Mucosa of stomach (tissue), 1 donor: ENCODE data around the gene ZNF593.
A peak's percentile ranks its signal among the peaks of the same experiment; 100 is the strongest.

Experiments
- H3K27me3 ChIP-seq: one replicate; pipeline ENCODE4 v1.7.0; 2013; ENCODE audit warnings: mild to moderate bottlenecking, low read length; ENCODE audit not compliant: control insufficient read depth, insufficient read depth
- H3K36me3 ChIP-seq: one replicate; pipeline ENCODE4 v1.7.0; 2013; ENCODE audit warnings: low read length; ENCODE audit not compliant: control insufficient read depth, insufficient read depth
- H3K4me1 ChIP-seq: one replicate; pipeline ENCODE4 v1.7.0; 2013; ENCODE audit warnings: mild to moderate bottlenecking, low read length; ENCODE audit not compliant: control insufficient read depth, insufficient read depth
- H3K4me3 ChIP-seq: one replicate; pipeline ENCODE4 v1.7.0; 2013; ENCODE audit warnings: low read length
- H3K9ac ChIP-seq: one replicate; pipeline ENCODE4 v1.7.0; 2013; ENCODE audit warnings: mild to moderate bottlenecking, low read length, moderate library complexity
- H3K9me3 ChIP-seq: one replicate; pipeline ENCODE4 v1.7.0; 2013; ENCODE audit warnings: mild to moderate bottlenecking, low read length, moderate library complexity; ENCODE audit not compliant: control insufficient read depth
- donor health status: Pancreatic carcinoma.

The ZNF593 gene

DNA sequence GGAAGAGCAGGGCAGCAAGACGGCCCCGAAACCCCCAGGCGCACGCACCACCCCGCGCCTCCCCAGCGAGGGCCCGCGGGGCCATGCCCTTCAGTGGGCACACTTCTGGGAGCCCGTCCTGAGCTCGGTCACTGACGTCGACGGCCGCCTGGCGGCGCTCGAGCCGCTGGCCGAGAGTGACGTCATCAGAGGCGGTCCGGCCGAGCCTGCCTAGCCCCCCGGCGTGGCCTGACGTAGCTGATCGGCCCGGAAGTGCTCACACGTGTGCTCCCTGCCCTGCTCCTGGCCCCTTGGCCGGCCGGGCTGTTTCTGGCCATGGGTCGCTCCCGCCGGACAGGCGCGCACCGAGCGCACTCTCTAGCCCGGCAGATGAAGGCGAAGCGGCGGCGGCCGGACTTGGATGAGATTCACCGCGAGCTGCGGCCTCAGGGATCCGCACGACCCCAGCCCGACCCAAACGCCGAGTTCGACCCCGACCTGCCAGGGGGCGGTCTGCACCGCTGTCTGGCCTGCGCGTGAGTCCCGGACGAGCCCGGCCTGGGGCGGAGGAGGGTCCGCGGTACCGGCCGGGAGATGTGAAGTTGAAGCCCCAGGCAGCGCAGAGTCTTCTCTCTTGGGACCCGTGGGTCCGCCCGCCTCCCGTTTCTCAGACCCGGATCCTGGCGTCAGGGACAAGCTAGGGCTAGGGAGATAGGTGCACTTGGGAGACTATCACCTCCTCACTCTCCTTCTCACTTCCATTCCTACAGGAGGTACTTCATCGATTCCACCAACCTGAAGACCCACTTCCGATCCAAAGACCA, at the start of gene ZNF593:
Gene ZNF593, plus strand, starts transcription at position 240 of the 803 bp plus-strand sequence. Its CDS starts 76 bp downstream, at position 316.
- no peaks in the 10 kb centered on the region for H3K4me1 ChIP-seq

DNA sequence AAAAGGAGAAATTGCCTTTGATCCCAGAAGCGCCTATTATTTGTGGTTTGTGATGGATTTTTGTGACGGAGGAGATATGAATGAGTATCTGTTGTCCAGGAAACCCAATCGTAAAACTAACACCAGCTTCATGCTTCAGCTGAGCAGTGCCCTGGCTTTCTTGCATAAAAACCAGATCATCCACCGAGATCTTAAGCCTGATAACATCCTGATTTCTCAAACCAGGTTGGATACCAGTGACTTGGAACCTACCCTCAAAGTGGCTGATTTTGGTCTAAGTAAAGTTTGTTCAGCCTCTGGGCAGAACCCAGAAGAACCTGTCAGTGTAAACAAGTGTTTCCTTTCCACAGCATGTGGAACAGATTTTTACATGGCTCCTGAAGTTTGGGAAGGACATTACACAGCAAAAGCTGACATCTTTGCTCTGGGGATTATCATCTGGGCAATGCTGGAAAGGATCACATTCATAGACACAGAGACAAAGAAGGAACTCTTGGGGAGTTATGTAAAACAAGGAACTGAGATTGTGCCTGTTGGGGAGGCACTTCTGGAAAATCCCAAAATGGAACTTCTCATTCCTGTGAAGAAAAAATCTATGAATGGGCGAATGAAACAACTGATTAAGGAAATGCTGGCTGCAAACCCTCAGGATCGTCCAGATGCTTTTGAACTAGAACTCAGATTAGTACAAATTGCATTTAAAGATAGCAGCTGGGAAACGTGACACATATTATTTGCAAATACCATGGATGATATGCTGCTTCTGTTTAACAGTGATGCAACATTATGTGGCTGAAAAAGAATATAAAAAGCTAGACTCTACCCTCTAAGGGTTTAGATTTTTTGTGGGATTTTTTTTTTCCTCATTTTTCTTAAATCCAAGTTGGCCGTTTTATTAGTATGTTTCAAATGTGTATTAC, 47.6 kb upstream of the ZNF593 start:
- no peak overlapping the region for H3K4me3 ChIP-seq
- H3K9me3 ChIP-seq, result no peaks in the 10 kb centered on the region
- no peak overlapping the region for H3K9ac ChIP-seq
- no peaks in the 10 kb centered on the region for H3K36me3 ChIP-seq
- H3K27me3 ChIP-seq, result no peaks in the 10 kb centered on the region
- peaks cover 40% of the 10 kb centered on the region for H3K4me1 ChIP-seq

More for the DNA sequence above, at the start of gene ZNF593:
- Histone ChIP-seq H3K27me3 (peaks cover 8% of the 10 kb centered on the region), H3K9ac (peak within 1 kb of the TSS; percentile 94), H3K9me3 (no peaks in the 10 kb centered on the region), H3K4me3 (peak within 1 kb of the TSS; percentile 86), H3K36me3 (no peaks in the 10 kb centered on the region)

DNA sequence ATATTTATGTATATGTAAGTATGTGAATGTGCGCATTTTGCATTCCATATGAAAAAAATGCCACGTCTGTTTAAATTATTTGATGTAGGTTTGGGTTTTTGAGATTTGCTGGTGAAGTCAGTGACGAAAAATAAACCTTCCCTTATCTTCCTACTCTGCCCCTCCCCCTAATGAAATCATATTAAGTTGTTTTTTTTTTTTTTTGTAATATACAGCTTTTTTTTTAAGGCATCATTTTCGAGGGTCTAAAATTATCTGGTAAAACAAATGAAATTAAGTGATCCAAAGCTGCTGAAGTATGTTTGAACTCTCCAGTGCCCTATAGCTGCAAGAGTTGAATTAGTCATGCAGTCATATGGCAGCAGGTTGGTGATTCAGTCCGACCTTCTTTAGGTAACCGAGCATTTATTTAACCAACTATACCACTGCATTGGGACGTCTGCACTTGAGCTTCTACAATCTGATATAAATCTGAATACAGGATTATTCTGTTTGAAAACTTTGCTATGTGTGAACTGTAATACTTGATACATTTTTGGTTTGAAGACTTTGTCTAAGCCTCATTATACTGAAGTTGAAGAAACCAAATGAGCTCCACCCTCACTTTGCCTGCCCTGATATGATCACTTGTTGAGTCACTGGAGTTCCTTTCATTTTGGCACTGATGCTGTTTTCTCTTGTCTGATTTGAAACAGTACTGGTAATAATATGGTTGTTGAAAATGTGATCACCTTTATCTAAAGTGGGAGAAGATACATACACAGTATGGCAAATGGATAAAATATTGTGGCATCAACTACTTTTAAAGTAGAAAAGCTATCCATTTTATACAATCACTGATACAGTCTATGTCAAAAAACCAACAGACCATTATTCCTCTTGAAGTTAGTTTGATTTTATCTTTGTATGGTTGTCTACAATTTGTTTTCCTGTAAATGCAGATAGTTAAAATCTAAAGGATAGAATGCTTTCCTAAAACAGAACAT, 46.4 kb upstream of the ZNF593 start:
- no peaks in the 10 kb centered on the region for H3K36me3 ChIP-seq
- no peak overlapping the region for H3K9ac ChIP-seq
- H3K27me3 ChIP-seq, result no peaks in the 10 kb centered on the region
- no peaks in the 10 kb centered on the region for H3K9me3 ChIP-seq
- no peak overlapping the region for H3K4me3 ChIP-seq
- H3K4me1 ChIP-seq, result peaks cover 42% of the 10 kb centered on the region

DNA sequence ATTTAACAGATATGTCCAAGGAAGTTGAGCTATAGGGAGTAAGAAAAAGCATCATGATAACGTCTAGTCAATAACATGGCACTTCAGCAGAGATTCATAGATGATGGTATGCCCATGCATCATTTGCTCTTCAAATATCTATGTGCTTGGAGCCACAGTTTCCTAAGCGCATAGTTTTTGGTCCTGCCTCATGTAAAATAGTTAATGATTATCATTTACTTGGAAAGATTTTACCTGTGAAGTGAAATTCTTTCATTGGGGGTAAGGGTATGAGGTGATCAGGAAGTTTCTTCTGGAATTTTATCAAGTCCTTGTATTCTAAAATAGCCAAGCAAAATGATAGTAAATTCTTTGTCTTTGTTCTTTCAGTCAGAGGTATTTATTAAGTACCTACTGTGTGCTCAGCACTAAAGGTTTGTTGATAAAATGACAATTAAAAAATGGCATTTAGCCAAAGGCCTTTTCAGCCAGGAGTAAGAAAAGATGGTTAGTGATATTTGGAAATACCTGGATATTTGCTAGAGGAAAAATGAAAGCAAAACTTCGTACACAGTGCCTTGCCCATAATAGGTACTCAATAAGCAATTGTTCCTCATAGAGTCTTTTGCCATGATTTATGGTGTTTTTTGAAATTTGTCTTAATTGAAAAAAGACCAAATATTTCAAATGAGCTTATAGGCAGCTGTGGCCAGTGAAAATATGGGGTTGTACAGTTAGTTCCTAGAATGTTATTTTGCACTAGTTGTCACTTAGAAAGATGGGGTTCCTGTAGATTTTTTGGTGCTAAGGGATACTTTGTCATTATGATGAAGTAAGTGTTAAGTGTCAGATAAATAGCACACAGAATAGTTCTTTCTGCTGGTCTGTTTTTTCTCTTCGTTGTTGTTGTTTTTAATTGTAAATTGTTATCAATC, 45.0 kb upstream of the ZNF593 start:
- Histone ChIP-seq H3K27me3 (no peaks in the 10 kb centered on the region), H3K4me1 (peaks cover 49% of the 10 kb centered on the region), H3K9ac (no peak overlapping the region)

DNA sequence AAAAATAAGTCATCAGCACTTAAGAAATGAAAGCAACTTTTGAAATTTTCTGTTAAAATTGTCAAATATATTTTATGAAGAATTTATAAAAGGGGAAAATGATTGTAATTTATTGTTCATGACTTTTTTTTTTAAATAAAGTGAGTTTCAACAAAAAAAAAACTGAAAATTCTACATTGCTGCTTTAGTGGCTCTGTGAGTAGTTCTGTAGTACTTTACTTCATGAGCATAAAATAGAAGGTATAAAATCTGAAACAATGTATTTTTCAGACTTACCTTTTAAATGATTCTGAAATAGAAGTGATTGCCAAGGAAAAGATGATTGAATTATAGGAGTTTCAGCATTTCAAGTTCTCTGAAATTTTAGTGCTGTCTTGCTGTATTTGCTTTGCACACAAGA, 44.3 kb upstream of the ZNF593 start:
- Histone ChIP-seq H3K4me3 (no peak overlapping the region), H3K27me3 (no peaks in the 10 kb centered on the region), H3K9me3 (no peaks in the 10 kb centered on the region), H3K36me3 (no peaks in the 10 kb centered on the region), H3K4me1 (peaks cover 49% of the 10 kb centered on the region), H3K9ac (no peak overlapping the region)

More for the DNA sequence above, 45.0 kb upstream of the ZNF593 start:
- no peak overlapping the region for H3K4me3 ChIP-seq
- no peaks in the 10 kb centered on the region for H3K36me3 ChIP-seq
- H3K9me3 ChIP-seq, result no peaks in the 10 kb centered on the region

DNA sequence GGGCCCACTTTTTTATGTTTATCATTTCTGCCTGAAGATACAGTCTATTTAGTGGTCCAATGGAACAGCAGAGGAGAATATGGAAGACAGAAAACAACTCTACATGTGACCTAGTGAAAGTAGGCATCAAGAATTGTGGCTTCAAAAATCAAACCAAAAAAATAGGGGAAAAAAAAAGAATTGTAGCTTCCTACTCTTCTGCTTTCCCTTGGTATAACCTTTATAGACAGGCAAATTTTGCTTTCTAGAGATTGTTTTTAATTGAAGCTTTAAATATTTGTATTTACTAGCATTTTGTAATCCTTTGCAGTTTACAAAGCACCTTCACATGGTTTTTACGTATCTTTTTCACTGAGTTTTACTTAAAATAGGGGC, 43.8 kb upstream of the ZNF593 start:
- Histone ChIP-seq H3K4me3 (no peak overlapping the region), H3K9ac (peak overlapping the region; percentile 73), H3K4me1 (peaks cover 49% of the 10 kb centered on the region)

DNA sequence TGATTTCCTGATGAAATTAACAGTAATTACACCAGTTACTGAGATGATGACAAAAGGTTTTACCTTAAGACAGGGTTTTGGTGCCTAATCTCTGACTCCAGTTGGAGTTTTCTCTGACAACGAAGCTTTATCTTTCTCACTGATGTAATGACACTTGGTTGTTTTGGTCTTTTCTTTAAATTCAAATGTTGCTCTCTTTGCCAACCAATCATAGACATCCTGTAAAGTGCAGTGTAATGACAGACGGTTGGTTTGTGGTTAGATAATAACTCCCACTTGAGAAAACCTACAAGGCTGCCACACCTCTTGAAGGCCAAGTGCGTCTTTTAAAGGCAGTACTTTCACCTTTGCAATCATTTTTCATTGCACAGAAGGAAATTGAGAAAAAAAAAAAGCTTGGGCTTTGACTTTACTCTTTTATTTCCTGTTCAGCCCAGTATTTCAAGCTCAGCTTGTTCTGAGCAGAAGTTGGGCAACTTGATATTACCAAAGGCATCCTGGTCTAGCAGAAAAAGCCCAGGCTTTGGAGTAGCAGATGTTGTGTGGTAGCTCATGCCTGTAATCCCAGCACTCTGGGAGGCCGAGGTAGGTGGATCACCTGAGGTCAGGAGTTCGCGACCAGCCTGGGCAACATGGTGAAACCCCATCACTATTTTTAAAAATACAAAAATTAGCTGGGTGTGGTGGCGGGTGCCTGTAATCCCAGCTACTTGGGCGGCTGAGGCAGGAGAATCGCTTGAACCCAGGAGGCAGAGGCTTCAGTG, 43.2 kb upstream of the ZNF593 start:
- no peaks in the 10 kb centered on the region for H3K27me3 ChIP-seq
- H3K9me3 ChIP-seq, result no peaks in the 10 kb centered on the region
- no peak overlapping the region for H3K4me3 ChIP-seq
- H3K9ac ChIP-seq, result peak overlapping the region; percentile 73
- H3K36me3 ChIP-seq, result no peaks in the 10 kb centered on the region
- H3K4me1 ChIP-seq, result peaks cover 49% of the 10 kb centered on the region

More for the DNA sequence above, 43.8 kb upstream of the ZNF593 start:
- H3K36me3 ChIP-seq, result no peaks in the 10 kb centered on the region
- no peaks in the 10 kb centered on the region for H3K9me3 ChIP-seq
- H3K27me3 ChIP-seq, result no peaks in the 10 kb centered on the region

DNA sequence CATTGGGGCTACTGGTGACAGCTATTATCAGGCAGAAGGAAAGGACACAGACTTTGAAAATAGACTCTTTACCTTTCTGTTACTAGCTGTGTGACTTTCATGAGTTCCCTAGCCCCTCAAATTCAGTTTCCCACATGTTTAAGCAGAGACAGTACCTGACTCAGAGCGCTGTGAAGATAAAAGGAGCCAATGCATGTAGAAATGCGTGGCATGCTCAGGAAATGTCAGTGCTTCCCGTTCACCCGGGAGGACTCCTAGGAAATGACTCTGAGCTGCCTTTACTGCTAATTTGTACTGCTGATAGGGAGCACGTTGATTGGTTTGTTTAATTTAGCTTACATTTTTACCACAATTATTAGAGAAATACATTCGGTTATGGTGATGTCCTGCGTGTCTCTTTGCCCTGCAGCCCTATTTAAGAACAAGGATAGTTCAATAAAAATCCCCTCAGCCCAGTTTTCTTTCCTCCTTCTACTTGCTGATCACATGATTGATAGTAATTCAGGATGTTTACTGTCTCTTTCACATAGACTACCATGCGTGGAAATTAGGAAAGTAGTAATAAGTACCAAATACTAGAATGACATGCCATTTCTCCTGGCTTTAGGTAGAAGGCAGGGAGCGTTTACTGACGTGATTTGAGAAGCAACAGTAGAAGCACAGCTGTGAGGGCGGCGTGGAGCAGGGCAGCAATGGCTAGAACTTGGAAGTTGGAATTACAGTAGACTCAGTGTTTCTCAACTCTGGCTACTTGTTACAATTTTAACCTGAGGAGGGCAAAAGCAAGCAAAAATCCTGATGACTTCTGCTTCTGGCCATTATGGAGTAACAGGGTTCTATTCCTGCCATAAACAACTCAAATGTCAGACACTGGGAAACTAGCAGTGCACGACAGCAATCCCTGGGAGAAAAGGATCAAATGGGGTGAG, 42.2 kb upstream of the ZNF593 start:
- no peaks in the 10 kb centered on the region for H3K9me3 ChIP-seq
- no peaks in the 10 kb centered on the region for H3K36me3 ChIP-seq
- peak overlapping the region; percentile 73 for H3K9ac ChIP-seq
- H3K4me3 ChIP-seq, result peak overlapping the region; percentile 26
- peaks cover 42% of the 10 kb centered on the region for H3K4me1 ChIP-seq
- H3K27me3 ChIP-seq, result no peaks in the 10 kb centered on the region

DNA sequence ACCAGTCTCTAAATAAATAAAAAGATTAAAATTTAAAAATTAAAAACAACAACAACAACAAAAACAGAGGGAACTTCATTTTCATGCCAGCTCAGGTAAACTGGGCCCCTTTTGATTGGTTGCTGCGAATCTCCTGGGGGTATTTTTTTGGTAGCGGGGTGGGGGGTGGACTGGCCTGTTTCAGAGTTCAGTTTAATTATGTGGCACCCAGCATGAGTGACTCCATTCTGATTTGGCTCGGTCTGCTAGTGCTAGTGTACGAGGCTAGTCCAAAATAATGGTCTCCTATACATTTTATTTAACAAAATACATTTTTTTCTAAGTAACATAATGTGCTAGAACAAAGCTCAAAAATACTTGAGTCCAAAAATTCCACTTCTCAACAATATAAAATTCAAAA, 39.9 kb upstream of the ZNF593 start:
- H3K27me3 ChIP-seq, result no peaks in the 10 kb centered on the region
- no peaks in the 10 kb centered on the region for H3K9me3 ChIP-seq
- H3K4me1 ChIP-seq, result peaks cover 29% of the 10 kb centered on the region
- H3K36me3 ChIP-seq, result no peaks in the 10 kb centered on the region
- H3K4me3 ChIP-seq, result no peak overlapping the region
- no peak overlapping the region for H3K9ac ChIP-seq
